Lower leg skin (tissue), 3 donors: ENCODE measurements around the gene MUC20.
"Not testable (repeated sequence)": the region's sequence is repeated elsewhere in the genome, so short reads cannot be mapped to it uniquely, and the experiment has no call there.

Source experiments
- POLR2A ChIP-seq, 2 donors: fragments of 450-650 bp; IDR thresholded peaks; one replicate each; pipeline ENCODE4 v1.6.1; 2016 to 2017; ENCODE audit warnings: antibody characterized with exemption in 2 of 2, mild to moderate bottlenecking in 1 of 2, moderate library complexity in 1 of 2
- TF ChIP-seq, protein P1 (sequence below), 3 donors: fragments of 450-650 bp; IDR thresholded peaks; one replicate each; pipeline ENCODE4 v1.5.1; 2016; ENCODE audit warnings: antibody characterized with exemption in 3 of 3, mild to moderate bottlenecking in 3 of 3, moderate library complexity in 2 of 3

DNA sequence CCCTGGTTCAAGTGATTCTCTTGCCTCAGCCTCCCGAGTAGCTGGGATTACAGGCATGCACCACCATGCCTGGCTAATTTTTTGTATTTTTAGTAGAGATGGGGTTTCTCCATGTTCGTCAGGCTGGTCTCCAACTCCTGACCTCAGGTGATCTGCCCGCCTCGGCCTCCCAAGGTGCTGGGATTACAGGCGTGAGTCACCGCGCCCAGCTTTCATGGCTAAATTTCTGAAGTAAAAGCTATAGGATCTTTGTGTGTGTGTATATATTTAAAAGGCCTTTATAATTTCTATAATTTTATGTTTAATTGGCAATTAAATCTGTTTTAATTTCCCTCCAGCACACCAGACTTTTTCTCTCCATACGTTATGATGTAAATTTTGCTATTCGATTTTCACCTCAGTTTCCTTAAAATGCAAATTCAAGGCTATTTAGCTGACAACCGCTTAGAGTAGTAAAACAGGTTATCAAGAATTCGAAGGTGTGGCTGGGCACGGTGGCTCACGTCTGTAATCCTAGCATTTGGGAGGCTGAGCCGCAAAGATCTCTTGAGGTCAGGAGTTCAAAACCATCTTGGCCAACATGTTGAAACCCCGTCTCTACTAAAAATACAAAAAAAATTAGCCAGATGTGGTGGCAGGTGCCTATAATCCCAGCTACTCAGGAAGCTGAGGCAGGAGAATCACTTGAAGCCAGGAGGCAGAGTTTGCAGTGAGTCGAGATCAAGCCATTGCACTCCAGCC lies 1.1 kb upstream of the MUC20 start:
- TF ChIP-seq, protein P1, sequence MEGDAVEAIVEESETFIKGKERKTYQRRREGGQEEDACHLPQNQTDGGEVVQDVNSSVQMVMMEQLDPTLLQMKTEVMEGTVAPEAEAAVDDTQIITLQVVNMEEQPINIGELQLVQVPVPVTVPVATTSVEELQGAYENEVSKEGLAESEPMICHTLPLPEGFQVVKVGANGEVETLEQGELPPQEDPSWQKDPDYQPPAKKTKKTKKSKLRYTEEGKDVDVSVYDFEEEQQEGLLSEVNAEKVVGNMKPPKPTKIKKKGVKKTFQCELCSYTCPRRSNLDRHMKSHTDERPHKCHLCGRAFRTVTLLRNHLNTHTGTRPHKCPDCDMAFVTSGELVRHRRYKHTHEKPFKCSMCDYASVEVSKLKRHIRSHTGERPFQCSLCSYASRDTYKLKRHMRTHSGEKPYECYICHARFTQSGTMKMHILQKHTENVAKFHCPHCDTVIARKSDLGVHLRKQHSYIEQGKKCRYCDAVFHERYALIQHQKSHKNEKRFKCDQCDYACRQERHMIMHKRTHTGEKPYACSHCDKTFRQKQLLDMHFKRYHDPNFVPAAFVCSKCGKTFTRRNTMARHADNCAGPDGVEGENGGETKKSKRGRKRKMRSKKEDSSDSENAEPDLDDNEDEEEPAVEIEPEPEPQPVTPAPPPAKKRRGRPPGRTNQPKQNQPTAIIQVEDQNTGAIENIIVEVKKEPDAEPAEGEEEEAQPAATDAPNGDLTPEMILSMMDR (IDR thresholded peaks at IDR 0.05): not testable (repeated sequence)
- TF ChIP-seq POLR2A (IDR thresholded peaks at IDR 0.05): not testable (repeated sequence)
